Neural progenitor cell (in vitro differentiated cells): ENCODE measurements around the gene MED27.

Experiments
- EZH2 ChIP-seq: fragments of 200-600 bp; sonication (generic); IDR thresholded peaks from 2 replicates; pipeline ENCODE4 v1.6.1; 2017; ENCODE audit warnings: antibody characterized with exemption, mild to moderate bottlenecking, moderate library complexity
- EZH2phosphoT487 ChIP-seq: fragments of 200-600 bp; sonication (generic); IDR thresholded peaks from 2 replicates; pipeline ENCODE4 v1.6.1; 2017; ENCODE audit warnings: antibody characterized with exemption
- TF ChIP-seq, protein P1 (sequence below): fragments of 200-600 bp; sonication (generic); IDR thresholded peaks from 2 replicates; pipeline ENCODE4 v1.5.1; 2017; ENCODE audit warnings: antibody characterized with exemption, mild to moderate bottlenecking

DNA sequence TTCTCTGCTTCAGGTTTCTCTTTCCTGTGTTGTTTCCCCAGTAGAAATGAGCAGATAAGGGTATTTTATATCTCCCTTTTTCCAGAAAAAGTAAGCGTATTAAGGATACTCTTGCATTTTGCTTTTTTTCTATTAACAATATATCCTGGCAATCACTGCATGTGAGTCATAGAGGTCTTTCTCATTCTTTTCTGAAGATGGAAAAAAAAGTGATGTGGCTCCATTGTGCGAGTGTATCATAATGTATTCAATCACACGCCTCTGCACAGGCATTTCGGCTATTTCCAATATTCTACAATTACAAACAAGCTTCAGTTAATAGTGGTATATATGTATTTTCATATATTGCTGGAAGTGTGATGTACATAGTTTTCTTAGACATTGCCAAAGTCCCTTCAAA, 155.9 kb downstream of the MED27 start:
- TF ChIP-seq, protein P1, sequence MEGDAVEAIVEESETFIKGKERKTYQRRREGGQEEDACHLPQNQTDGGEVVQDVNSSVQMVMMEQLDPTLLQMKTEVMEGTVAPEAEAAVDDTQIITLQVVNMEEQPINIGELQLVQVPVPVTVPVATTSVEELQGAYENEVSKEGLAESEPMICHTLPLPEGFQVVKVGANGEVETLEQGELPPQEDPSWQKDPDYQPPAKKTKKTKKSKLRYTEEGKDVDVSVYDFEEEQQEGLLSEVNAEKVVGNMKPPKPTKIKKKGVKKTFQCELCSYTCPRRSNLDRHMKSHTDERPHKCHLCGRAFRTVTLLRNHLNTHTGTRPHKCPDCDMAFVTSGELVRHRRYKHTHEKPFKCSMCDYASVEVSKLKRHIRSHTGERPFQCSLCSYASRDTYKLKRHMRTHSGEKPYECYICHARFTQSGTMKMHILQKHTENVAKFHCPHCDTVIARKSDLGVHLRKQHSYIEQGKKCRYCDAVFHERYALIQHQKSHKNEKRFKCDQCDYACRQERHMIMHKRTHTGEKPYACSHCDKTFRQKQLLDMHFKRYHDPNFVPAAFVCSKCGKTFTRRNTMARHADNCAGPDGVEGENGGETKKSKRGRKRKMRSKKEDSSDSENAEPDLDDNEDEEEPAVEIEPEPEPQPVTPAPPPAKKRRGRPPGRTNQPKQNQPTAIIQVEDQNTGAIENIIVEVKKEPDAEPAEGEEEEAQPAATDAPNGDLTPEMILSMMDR: no peak
- no peak for TF ChIP-seq EZH2
- no peak for TF ChIP-seq EZH2phosphoT487
